GM18499 (cell line): ENCODE results near the gene EDN1.
"Not testable (repeated sequence)": the region's sequence is repeated elsewhere in the genome, so short reads cannot be mapped to it uniquely, and the experiment has no call there.

Experiments
- ATAC-seq: cut with Tn5 transposase; IDR thresholded peaks from one replicate; pipeline ENCODE4 v1.9.1; 2021; ENCODE audit warnings: moderate number of reproducible peaks; ENCODE audit not compliant: insufficient read depth, unreplicated experiment

Gene EDN1

GRCh38 chr6:12315292-12316081 is 25.3 kb downstream of the EDN1 start:
- ATAC-seq: no peak

GRCh38 chr6:12318749-12319148 is 28.6 kb downstream of the EDN1 start:
- ATAC-seq: no peak

- ATAC-seq: not testable (repeated sequence)
Observed at GRCh38 chr6:12320074-12320473, 29.9 kb downstream of the EDN1 start.

GRCh38 chr6:12324099-12324498 is 33.9 kb downstream of the EDN1 start:
- no peak for ATAC-seq

GRCh38 chr6:12324748-12325147 is 34.6 kb downstream of the EDN1 start:
- ATAC-seq: no peak

GRCh38 chr6:12325872-12326271 is 35.7 kb downstream of the EDN1 start:
- no peak for ATAC-seq

- ATAC-seq: no peak
Observed at GRCh38 chr6:12327391-12327790, 37.2 kb downstream of the EDN1 start.

- no peak for ATAC-seq
Observed at GRCh38 chr6:12327988-12328387, 37.8 kb downstream of the EDN1 start.

- no peak for ATAC-seq
Observed at GRCh38 chr6:12328701-12329100, 38.5 kb downstream of the EDN1 start.

GRCh38 chr6:12331474-12331873 is 41.3 kb downstream of the EDN1 start:
- no peak for ATAC-seq

- ATAC-seq: no peak
Observed at GRCh38 chr6:12331951-12332749, 42.0 kb downstream of the EDN1 start.

- ATAC-seq: not testable (repeated sequence)
Observed at GRCh38 chr6:12332750-12333079, 42.6 kb downstream of the EDN1 start.

- ATAC-seq: no peak
Observed at GRCh38 chr6:12333128-12333527, 43.0 kb downstream of the EDN1 start.

- ATAC-seq: no peak
Observed at GRCh38 chr6:12334526-12335130, 44.5 kb downstream of the EDN1 start.

GRCh38 chr6:12335131-12335527 is 45.0 kb downstream of the EDN1 start:
- no peak for ATAC-seq

- ATAC-seq: no peak
Observed at GRCh38 chr6:12335717-12336116, 45.6 kb downstream of the EDN1 start.

- no peak for ATAC-seq
Observed at GRCh38 chr6:12336121-12336971, 46.2 kb downstream of the EDN1 start.

GRCh38 chr6:12339022-12339421 is 48.9 kb downstream of the EDN1 start:
- ATAC-seq: no peak

- ATAC-seq: no peak
Observed at GRCh38 chr6:12339808-12340487, 49.8 kb downstream of the EDN1 start.

- no peak for ATAC-seq
Observed at GRCh38 chr6:12340488-12340818, 50.3 kb downstream of the EDN1 start.
